HG03354 (cell line): ENCODE measurements around the gene GSC2.
A peak's percentile ranks its signal among the peaks of the same experiment; 100 is the strongest.

Source experiments
- ATAC-seq: cut with Tn5 transposase; IDR thresholded peaks from one replicate; pipeline ENCODE4 v1.9.1; 2021; ENCODE audit warnings: mild to moderate bottlenecking; ENCODE audit not compliant: unreplicated experiment, poor library complexity, severe bottlenecking

GSC2 gene

DNA sequence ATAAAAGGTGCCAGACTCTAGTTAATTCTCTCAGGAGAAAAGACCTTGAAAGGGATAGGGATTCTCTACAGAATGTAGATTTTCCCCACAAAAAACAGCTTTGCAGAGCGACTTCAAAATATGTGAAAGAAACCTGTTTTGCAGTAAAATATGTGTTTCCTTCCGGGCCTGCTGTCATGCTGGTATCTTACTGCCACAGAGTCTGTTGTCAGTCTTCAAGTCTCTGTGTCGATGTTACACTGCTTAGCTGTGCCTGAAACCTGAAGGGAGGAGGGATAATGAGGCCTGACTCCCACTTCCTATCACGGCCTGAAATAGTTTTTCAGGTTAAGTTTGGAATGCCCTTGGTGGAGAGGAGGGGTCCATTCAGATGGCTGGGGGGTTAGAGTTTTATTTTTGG is 26.2 kb downstream of the GSC2 start:
- no peak for ATAC-seq

DNA sequence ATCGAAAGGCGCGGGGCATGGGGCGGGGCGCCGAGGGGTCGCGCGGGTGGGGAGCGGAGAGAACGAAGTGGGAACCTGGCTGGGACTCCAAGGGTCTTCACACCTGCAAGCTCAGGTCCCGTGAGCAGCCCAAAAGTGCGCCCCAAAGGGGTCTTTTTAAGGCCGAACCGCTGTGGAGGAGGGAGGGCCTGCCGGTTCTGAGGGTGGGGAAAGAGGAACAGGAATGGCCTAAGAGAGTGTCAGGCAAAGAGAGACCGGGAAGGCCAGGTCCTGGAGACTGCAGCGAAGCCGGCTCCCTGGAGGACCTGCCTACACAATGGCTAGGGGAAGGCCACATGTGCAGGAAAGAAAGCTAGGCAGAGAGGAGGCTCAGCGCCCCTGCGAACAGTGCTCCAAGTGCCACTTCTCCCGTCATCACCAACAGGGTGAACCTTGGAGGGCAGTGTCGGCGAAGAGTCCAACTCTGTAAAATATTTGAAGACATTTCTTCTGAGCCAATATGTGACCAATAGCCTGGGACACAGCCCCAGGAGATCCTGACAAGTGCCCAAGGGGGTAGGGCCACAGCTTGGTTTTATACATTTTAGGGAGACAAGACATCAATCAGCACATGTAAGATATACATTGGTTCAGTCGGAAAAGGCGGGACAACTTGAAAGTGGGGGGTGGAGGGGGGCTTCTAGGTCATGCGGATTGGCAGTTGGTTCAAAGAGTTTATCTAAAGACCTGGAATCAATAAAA is 27.2 kb downstream of the GSC2 start:
- no peak for ATAC-seq

DNA sequence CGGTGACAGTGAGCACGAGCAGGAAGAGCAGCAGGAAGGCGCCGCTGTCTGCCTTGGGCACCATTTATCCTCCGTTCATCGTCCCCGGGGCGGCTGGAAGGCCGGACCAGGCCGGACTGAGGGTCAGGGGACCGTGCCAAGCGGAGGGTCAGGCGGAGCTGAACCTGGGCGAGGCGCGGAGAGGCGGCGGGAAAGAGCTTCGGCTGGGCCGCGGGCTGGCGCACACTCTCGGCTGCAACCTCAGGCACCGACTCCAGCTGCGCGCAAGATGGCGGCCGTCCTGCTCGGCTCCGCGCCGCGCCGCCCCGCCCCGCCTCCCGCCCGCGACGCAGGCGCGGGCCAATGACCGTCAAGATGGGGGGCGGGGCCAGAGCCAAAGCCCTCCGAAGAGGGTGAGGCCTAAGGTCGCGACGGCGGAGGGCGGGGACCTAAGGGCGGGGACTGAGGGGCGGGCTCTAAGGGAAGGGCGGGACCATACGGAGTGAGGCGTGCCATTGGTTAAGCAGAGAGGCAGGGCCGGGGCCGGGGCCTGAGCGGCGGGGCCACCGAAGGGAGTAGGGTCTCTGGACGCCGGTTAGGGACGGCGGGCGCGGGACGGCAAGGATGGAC is 27.8 kb downstream of the GSC2 start, which contains the start of gene DGCR2:
Gene DGCR2 (minus strand): TSS at position 270 of the 609 bp plus-strand sequence. CDS start 206 bp downstream, at position 64.
- peak; percentile 83 for ATAC-seq

DNA sequence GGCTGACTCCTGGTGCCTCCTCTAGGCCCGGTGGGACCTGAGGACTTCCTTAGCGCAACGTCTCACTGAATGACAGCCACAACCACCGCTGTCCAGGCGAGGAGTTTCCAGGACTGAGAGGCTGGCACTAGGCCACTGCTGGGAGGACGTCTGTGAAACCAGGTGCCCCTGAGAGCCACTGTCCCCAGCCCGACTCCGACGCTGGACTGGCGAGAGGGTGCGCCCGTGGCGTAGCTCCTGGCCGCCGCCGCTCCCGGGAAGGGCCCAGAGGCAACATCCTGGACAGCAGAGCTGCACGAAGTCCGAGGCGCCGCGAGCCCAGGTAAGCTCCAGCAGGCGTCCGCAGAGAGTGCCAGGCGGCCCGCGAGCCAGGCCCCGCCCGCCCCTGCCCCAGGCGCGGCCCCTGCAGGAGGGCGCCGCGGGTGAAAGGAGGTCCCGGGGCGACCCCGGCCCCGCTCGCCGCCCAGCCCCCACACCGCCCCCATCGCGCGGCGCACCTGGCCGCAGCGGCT is 28.4 kb downstream of the GSC2 start:
- peak; percentile 29 for ATAC-seq

DNA sequence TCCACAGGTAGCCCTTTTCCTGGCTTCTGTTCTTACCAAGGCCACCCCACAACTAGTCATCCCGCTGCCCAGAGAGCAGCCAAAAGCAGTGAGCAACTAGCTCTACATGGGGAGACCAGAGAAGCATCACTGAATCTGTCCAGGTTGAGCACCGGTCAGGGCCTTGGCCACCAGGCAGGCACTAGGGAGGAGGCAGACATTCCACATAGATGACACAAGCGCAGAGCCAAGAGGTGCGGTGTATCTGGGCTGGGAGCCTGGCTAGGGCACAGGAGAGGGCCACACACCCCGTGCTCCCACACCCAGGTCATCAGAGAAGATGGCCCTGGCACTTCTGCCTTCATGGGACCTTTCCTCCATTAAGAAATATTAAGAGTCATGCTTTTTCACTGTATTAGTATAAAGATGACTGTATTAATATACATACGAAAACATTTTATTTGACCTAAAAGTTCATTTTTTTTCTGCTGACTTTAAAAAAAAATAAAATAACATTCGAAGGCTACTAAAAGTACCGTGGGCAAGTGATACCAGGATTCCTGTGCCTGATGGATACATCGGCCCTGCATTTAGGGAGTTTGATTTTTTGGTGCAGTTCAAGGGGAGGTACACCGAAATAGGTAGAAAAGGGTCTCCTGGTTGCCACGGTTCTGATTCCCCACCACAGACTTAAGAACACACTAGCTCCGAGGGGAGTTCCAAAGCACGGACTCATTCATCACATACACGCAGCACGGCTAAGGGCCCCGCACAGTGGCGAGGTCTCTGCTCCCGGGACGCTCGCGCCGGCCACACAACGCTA is 29.1 kb downstream of the GSC2 start:
- peak; percentile 3 for ATAC-seq

DNA sequence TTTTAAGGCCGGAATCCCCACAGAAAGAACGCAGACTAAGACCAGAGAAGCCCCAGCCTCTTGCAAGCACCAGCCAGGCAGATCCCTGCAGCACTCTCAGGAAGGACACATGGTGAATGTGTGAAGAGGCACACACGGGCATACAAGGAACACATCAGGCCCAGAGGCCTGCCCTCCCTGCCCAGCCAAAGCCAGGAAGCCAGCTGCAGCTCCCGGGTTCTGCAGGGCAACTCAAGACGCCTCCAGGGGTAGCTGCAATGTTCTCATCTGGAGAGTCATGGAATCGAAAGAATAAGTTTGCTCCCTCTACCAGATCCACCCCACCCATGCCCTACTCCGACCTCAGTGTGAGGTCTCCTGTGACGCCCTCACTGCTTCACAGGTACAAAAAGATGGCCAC is 30.1 kb downstream of the GSC2 start:
- ATAC-seq, result no peak

DNA sequence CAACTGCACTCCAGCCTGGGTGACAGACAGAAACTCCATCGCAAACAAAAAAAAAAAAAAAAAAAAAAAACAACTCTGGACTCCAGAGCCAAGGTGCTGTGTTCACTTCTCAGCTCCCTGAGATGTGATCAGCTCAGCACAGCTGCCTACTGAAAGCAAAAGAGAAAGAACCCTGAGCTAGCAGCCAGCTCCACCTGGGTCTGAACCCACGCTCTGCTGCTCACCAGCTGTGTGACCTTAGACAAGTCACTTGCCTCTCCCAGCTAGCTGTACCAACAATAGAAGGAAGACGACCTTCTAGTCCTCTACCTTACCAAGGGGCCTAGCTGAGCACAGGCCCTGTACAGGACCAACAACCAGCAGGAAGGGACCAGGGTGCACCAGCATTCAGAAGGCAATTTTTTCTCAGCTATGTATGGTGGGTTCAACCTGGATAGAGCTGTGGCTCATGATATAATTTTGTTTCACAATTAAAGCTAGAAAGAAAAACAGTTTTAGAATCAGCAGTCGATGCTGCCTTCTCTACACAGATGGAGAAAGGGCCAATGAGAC is 31.7 kb downstream of the GSC2 start:
- ATAC-seq, result peak; percentile 43

DNA sequence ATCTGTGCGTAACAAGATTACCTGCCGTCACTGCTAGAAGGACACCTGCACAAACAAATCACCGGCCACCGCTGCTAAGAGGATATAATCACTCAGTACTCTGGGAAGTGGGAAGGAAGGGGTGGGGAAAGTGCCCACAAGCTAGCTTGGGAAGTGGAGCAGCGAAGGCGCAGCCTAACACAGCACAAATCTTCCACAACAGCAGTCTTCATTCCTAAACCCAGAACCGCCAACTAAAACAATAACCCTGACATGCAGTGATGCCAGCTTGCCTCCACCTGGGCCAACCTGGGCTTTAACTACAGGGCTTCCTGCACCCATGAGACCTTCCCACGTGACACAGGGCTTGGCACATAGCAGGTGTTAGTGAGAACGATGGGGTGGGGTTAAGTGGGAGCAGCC is 33.0 kb downstream of the GSC2 start:
- ATAC-seq, result no peak

DNA sequence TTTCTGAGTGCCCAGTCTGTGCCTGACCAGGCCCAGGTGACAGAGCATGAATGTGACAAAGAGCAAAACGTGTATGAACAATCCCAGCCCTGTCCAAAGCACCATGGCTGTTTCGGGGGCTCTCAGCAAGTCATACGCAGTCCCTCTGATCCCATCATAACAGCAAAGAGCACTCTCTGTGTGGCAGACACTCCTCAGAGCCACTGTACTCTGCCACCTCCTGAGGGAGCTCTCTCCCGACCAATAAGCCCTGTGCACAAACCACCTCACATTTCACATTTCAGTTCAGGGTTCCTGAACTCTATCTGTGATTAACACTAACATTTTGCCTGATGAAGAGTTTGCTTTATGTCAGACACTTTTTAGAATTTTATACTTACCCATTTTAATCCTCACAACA is 34.5 kb downstream of the GSC2 start:
- no peak for ATAC-seq

DNA sequence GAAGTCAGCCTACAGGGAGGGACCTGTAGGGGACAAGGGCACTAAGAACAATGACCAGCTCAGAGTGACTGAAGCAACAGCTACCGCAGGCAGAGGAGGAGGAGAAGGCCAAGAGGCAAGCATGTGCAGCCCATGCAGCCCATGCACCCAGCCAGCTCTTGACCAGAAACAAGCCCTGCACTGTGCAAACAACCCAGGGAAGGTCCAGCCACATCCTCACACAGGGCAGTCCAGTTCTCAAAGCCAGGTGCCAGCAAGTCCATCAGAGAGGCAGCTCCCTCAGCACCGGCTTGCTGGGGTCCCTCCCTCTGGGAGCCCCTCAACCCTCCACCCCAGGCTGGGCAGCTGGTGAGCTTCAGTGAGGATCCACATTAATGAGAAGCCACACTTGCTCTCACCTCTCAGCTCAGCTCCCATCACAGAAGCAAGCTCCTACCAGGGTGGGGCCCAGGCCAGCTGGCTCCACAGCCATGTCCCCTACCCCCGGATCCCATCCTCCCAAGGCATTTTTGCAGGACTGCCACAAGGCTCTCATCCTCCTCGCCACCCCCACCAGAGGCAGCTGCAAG is 35.0 kb downstream of the GSC2 start:
- no peak for ATAC-seq

DNA sequence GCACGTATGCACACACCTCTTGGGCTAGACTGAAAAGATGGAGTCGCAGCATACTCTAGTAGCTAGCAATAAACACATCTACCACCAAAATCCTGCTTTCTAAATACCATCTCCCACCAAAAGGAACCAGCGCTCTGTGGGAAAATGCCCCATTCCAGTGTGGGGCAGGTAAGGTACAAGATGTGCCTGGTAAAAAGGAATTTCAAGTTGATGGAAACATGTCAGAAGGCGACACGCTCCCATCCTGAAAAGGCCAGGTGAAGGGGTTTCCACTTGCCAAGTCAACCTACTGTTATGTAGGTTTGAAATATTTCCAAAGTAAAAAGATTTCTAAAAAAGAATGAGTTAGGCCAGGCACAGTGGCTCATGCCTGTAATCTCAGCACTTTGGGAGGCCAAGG is 36.7 kb downstream of the GSC2 start:
- no peak for ATAC-seq

DNA sequence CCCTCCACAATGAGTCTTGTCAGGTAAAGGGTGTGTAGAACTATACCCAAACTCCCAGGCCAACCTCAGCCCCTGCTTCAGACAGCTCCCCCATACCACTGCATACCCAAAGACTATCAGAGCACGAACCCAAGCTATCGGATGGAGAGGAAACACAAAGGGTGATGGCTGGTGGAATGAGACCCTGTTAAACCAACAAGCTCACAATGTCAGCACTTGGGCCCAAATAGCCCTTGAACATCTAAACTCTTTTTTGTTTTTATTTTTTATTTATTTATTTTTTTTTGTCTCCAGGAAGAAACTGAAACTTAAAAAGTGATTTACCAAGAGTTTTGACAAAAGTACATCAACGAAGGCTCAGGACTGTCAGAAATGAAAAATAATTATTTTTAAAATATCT is 38.5 kb downstream of the GSC2 start:
- no peak for ATAC-seq

DNA sequence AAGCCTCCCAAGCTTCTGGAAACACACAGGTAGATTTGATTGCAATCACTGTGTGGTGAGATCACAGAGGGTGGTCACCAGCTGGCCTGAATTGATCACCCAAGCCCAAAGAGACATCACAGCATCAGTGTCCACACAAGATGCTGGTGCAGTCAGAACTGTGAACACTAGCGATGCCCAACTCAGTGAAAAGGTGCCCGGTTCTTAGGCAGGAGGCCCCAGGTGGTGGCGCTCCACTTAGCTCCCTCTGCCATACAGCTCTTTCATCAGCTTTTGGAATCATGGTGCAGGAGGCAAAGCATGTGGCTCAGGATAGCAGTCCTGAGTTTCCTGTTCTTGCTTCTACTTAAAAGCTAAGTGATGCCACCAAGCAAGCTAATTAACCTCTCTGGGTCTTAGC is 39.0 kb downstream of the GSC2 start:
- ATAC-seq, result no peak

DNA sequence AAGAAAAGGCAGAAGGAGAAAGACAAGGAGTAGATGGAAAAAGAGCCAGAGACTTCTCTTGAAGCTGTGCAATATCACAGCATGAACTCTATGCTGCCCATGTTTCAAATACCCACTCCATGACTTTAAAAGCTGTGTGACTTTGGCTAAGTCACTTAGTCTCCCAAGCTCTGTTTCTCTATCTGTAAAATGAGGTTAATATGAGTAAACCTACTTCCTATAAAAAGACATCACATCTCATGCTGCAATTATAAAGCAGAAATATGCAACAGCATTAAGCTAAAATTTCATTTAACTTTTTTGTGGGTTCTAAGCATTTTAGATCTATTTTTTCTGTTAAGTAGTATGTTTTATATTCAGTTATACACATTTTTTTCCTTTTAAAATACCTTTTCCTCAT is 39.4 kb downstream of the GSC2 start:
- no peak for ATAC-seq

DNA sequence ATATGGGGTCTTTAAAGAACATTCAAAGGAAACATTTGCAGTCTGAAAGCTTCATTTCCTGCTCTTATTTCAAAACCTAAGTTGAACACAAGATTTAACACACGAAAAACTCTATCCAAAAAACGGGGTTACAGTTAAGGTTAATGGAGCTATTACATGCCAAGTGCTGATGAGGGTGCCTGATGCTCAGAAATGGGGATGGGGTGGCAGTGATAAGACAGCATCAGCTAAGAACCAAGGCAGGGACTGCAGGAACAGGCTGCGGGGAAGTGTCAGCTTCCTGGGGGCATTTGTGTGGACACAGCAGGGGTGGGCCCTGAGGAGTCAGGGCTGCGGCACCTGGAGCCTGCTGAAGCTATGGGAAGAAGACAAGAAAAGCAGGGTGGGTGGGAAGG is 40.0 kb downstream of the GSC2 start:
- no peak for ATAC-seq

DNA sequence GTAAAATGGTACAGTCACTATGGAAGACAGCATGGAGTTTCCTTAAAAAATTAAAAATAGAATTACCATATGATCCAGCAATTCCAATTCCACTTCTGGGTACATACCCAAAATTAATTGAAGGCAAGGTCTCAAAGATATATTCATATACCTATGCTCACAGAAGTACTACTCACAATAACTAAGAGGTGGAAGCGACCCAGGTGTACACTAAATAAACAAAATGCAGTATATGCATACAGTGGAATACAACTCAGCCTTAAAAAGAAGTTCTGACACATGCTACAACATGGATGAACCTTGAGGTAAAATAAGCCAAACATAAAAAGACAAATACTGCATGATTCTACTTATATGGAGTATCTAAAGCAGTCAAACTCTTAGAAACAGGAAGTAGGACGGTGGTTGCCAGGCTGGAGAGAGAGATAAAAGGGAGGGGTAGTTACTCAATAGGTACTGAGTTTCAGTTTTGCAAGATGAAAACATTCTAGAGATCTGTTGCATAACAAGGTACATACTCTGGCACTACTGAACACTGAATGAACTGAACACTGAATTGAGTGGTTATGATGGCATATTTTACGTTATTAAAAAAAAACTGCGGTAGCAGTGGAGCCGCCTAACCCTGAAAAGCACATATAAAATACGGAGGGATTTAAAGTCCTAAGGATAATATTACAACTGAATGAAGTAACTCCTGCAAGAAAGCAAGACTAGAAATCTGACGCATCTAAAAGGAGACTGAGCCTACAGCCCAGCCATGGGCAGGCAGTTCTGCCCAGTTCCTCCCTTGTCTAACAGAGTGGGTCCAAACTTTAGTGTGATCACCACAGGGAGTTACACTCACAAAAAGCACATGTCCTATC is 40.7 kb downstream of the GSC2 start:
- ATAC-seq, result peak; percentile 90

DNA sequence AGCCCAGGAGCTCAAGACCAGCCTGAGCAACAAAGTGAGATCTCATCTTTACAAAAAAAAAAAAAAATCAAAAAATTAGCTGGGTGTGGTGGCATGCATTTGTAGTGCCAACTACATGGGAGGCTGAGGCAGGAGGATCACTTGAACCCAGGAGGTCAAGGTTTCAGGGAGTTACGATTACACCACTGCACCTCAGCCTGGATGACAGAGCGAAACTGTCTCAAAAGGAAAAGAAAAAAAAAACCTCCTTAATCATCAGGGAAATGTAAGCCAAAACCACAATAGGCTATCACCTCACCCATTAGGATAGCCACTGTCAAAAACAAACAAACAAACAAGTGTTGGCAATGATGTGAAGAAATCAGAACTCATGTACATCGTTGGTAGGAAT is 41.3 kb downstream of the GSC2 start:
- ATAC-seq, result no peak

DNA sequence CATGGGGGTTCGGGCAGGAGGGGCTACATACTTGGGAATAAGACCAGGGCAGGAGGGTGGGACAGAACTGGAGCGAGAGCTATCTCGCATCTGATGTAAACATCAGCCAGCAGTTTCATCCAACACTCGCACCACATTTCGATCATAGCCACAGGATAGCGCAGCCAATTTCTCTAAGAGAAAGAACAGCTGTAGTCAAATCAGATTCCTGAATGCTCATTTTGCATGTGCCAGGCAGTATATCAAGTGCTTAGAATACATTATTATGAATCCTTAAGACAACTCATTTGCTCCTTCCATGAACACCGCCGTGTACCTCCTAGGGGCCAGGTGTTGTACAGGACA is 42.4 kb downstream of the GSC2 start:
- ATAC-seq, result no peak
